GM21737 (cell line): Measurements from ENCODE around the gene FLT1.

ENCODE experiments used
- ATAC-seq: cut with Tn5 transposase; IDR thresholded peaks from one replicate; pipeline ENCODE4 v1.9.1; 2021; ENCODE audit warnings: mild to moderate bottlenecking, moderate library complexity; ENCODE audit not compliant: unreplicated experiment

The FLT1 gene

DNA sequence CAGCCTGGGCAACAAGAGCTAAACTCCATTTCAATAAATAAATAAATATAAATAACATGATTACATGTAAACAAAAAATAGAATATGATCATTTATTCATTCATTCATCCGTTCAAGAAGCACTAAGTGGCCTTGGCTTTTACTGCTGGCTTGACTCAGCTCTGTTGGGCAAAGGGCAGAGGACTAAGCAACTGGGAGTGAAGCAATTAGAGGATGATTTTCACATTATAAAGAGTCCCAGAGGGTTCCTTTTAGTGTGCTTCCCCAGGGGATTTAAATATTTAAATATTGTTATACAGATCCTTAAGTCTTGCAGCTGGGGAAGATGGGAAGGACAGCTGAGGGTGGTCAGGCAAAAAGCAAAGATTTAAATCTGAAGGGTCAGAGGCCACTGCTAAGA is 34.9 kb upstream of the FLT1 start:
- no peak for ATAC-seq

DNA sequence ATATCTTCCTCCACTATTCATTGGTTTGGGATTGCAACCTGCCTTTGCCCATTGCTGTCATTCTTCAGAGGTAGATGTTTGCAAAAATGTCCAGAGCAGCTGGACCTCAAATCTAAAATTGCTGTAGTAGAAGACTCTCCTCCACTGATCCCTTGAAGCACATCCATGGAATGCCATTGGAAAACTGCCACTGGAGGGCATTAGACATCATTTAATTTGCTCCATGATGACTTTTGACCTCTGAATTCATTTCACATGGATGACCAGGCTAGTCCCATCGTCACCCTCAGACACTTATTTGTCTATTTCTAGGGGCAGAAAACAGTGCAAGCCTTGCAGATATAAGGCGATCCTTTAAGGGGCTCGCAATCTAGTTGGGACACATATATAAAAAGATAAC is 33.9 kb upstream of the FLT1 start:
- no peak for ATAC-seq

DNA sequence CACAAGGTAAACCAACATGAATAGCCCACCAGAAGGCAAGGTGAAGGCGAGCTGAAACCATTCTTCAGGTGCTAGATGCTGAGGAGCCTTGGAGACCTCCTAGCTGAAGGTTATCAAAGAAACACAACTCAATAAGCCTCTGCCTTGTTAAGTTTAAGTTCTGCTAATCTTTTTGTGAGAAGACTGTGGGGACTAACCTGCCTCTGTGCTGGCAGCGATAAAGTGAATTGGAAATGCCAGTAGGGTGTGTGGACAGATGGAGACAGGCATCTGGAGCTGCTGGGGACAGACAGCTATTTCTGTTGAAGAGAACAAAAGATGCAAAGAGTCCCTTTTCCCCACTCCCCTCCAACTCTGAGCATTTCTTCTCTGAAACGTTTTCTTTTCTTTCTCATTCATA is 33.5 kb upstream of the FLT1 start:
- no peak for ATAC-seq

DNA sequence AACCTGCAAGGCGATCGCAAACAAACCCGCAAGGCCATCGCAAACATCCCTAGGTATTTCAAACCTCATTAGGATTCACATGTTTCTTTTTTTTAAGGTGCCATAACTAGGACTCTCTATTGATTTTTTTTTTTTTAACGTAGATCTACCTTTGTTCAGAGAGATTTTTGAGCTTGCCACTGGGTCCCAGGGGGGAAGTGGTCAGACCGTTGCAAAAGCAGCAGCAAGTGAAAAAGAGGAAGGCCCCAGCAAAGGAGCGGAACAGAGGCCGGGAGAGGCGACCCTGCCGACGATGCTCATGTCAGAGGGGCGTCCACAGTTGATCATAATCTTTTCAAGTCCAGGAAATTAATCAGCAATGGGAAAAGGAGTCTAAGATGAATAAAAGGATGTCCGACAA is 32.7 kb upstream of the FLT1 start:
- ATAC-seq = no peak

DNA sequence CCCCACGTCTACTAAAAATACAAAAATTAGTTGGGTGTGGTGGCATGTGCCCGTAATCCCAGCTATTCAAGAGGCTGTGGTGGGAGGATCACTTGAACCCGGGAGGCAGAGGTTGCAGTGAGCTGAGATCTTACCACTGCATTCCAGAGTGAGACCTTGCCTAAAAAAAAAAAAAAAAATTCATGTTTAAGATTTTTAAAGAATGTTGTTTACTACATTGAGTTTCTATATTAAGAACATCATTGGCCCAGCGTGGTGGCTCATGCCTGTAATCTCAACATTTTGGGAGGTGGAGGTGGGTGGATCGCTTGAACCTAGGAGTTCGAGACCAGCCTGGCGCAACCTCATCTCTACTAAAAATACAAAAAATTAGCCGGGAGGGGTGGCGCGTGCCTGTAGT is 31.9 kb upstream of the FLT1 start:
- no peak for ATAC-seq

DNA sequence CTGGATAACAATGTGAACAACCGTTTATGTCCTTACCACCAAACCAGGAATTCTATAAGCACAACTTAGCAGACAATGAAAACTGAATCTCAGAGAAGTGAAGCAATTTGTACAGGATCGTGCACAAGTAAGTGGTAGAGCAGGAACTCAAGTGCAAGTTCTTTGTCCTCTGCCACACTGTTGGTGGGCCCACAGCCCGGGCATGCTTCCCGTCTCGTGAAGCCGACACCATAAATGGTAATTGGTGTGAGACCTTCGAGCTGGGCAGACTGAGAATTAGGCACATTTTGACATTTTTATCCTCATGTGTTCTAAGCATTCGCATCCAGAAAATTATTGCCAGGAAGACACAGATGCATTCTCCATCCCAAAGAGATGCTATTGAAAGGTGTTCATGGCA is 27.9 kb upstream of the FLT1 start:
- ATAC-seq = no peak

DNA sequence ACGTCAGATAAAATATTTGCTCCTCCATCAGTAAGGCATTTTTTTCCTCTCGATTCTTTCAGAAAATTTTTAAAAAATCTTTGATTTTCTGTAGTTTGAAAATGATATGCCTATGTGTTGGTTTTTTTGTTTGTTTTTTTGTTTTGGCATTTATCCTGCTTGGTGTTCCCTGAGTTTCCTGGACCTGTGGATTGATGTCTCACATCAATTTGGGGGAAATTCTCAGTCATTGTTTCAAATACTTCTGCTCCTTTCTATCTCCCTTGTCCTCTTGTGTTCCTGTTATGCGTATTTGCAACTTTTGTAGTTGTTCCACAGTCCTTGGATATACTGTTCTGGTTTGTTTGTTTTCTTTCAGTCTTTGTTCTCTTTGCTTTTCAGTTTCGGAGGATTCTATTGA is 18.8 kb upstream of the FLT1 start:
- ATAC-seq = no peak

DNA sequence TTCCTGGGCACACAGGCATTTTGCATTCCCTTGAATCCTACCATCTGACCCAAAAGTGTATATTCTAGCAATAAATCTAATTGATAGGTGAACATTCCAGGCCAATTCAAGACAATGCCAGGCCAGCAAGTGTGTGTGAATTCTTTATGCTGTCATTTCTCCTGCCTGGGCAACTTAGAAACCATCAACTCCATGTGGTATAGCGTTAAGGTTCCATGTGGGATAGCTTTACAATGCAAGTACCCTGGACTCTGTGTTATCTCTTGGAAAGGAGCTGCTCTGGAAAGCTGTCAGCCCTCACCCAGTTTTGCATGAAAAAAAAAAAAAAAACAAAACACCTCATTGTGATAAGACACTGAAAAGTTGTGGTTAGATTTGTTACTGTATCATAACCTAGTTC is 15.6 kb upstream of the FLT1 start:
- ATAC-seq = no peak

DNA sequence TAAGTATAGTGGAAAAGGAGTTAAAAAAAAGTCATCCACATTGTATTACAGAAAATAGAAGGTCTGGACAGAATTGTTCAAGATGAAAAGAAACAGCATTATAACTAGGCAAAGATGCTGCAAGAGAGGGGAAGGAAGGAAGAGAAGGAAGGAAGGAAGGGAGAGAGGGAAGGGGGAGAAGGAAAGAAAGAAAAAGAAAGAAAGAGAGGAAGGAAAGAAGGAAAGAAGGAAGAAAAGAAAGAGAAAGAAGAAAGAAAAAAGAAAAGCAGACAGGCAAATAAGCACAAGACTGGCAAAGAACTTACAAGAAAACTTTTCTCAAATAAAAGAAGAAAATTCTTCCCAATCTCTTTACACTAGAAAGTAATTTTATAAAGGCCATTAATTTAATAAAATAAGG is 15.1 kb upstream of the FLT1 start:
- ATAC-seq = no peak

DNA sequence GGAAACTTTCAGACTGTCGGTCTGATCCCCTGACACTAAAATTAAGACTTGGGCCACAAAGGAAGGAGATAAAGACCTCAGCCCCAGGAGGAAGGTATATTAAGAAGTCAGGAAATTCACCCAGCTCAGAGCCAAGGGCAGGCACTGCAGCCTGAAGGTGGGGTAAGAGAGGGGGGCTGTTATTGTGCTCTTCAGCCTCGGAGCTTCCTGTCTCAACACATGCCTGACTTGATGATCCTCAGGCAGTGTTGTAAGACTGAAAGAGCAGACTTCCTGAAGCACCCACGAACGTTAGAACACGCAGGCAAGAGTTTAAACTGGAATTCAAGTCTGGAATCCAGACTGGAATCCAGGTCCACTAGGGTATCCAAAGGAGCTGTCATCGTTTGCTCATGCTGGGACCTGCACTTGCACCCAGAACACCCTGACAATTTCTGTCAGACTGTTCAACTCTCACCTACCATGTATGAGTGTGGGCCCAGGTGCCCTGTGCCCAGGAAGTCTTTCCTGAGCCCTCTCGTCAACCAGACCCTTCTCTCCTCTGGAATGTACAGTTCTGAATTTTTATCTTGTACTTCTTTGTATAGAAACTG is 10.7 kb upstream of the FLT1 start:
- ATAC-seq = no peak

DNA sequence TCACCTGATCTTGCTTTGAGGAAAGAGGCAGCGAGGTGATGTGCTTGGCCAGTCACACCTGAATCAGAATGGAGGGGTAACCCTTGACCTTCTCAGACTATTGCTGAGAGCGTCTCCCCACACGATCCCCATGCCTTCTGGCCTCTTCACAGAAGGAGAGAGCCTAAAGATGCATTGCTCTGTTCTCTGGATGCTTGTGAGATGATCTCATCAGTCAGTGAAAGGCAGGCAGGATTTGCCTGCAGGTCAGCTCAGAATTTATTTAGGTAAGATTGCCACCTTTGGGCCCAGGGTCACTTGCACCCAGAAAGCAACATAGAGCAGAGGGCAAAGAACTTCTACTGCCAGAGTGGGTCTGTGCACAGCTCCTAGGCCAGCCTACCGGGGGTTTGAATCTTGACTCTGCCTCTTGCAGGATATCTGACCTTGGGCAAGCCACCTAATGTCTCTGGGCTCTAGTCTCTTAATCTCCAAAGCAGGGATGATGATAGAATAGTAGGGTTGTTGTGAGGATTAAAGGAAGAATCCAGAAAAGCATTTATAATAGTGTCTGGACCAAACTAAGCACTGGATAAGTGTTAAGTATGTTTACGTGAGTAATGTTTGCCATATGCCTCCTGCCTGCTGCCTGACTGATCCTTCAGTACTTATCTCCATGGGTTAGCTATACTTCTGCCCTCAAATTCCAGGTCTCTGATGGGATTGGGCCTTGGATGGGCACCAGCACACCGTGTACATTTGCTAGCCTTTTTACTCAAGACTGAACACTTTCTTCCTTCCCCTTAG is 8.4 kb upstream of the FLT1 start:
- ATAC-seq = no peak

DNA sequence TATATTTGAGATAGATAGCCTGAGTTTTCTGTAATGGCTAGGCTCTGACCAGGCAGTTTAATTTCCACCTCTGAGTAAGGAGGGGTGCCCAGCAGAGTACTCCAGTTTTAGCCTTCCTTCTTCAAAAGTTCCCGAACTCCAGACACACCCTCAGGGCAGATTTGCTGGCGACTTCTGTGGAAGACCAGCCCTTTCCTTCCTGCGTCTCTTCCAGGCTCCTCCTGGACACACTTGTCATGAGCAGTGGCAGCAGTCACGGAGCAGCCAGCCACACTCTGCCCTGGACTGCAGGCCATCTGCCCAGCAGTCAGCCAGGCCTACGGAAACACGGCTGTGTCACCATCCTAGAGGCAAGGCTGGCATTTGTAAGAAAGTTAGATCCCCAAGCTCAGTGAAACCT is 6.6 kb upstream of the FLT1 start:
- ATAC-seq = no peak

DNA sequence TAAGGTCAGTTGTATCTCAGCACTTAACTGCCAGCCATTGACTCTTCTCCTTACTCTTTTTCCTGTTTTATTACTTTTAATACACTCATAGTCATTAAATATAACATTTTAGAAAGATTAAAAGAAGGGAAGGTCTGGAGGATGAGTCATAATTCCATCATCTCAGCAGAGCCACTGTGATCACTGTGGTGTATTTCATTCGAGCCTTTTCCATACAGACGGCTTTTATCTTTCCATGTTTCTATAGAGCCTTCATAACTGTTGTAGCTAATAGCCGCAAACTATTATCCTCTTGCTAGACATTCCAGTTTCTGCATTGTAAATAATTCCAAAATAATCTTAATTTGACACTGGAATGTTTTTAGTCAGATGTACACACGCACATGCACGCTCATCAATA is 4.7 kb upstream of the FLT1 start:
- ATAC-seq = no peak

DNA sequence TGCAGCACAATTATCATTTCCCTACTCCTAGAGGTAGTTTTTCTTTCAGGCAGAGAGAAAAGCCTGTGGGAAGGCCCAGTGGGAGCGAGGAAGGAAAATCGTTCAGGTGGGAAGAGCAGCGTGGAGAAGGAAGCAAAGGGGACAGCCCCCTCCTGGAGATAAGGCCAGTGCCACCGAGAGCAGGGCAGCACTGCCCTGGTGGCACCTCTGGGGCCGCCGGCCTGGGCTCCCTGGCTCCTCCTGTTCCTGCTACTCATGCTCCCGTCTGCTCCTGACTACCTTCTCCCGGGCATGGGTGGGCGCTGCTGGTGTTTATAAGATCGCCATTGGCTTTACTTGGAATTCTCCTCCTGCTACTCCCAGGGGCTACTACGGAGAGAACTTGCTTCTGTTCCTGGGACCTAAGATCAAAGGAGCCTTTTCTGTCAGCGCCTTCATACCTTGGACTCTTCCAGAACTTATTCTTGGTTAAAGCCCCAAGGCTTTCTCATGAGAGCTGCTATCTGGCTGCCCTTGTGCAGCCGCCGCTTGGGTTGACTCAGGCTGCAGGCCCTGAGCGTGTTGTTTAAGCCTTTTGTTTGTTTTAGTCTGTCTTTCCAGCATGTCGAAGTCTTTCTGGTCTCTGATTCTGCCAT is 3.7 kb upstream of the FLT1 start:
- ATAC-seq = no peak

DNA sequence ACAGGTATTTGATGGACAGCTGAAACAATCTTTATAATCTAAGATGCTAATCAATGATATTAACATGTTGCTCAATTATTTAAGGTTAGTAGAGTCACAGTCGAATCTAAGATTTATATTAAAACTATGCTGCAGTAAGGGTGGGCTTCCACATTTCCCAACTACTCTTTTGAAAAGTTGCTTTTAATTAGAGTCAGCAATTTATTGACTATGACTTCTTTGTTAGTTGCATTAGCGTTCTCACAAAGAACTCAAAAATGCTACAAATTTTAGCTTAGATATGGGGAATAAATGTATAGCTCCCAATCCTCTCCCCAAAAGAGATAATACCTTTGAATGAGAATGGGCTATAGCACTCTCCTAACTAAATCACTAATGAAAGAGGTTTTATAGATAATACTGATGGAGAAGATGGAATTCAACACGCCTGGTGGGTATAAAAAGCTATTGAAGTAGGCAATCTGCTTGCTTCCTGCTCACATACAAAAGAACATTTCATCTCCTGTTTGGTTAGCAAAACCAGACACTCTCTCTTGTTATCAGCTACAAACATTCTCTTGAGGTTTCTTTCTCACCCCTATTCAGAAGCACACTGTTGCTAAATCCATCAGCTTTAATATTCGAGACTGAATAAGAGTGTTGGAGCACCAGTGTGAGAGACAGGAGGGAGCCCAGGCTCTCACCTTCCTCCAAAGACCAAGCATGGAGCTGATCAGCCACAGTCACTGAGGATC is 2.4 kb upstream of the FLT1 start:
- no peak for ATAC-seq

DNA sequence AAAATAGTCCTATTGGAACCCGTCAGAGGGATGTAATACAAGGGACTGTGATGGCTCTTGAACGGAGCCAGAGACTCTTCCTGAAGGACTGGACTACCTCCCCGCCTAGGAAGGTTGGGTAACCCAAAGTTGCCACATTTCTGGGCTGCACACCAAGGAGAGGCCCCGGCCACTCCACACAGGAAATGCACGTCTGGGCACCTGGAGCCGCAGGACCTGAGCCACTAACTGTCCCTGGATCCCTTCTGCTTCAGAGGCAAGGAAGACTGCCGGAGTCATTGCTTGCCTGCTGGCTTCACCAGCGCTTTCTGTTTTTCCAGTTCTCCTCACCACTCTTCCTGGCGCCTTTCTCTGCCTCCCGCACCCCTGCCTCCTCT is 1.2 kb upstream of the FLT1 start:
- ATAC-seq = no peak

DNA sequence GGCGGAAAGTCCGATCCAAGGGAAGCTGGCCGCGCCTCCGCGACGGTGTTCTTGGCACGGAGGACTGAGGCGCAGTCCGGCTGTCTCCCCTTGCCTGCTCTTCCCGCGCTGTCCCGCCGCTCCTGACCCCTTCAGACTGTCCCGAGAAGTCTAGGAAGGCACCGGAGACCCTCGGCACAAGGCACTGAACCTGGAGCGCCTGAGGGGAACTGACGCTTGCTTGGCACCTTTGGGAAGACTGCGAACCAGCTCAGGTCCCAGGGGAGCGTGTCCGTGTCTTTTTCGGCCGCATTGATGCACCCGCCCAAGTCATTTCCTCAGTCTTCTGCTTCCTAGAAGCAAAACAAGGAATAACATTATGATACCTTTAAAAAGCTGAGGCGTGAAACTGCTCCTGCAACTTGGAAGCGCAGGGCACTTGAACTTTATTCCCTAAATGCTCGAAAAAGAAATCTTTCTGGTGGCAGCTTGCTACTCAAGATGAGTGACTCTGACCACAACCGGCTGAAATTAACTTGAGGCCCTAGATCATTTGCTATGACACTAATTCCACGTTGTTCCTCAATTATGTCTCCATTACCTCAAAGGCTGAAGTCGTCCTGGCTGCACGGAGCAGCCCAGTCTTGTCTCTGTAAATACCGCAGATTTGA is 735 bp upstream of the FLT1 start:
- no peak for ATAC-seq

DNA sequence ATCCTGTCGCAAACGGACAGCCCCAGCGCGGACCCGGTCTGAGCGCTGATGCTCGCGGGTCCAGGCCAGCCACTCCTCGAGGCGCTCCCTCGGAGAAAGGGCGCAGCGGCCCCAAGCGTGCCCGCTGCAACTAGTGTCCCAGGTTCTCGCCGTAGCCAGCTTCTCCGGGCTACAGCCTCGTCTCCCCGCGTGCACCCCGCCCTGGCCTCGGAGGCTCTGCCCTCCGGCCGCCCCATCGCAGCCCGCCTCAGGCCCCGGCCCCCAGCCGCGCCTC is 487 bp downstream of the FLT1 start:
- no peak for ATAC-seq

DNA sequence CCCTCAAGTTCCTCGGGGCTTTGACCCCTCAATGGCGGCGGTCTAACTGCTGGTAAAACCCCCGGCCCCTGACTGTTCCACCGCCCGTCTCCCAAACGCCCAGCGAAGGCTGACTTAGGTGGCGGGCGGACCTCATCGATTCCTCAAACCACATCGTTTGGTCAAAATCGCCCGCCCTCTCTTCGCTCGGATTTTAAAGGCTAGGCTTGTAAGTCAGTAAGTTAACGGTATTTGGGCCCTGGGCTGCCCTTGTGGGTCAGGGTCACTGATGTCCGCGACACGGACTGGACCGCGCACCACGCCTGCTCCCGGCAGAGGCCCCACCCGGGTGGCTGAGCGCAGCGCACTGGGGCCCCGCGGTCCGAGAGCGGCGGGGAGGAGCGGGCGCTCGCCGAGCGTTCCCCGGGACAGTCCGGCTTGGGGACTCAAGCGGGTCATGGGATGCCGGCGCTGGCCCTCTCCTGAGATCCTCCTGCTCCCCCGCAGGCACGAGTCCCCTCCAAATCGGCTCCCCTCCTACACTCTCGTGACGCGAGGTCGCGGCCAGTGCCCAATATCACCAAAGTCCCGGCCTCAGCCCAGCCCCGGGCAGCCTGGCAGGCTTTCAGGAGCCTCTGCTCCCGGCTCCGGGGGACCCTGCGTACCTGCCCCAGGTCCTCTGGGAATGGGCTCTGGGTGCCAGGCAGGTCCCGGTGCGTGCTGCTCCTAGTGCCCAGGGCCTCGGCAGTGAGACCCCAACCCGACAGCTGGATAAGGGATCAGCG is 1.0 kb downstream of the FLT1 start:
- ATAC-seq = no peak

DNA sequence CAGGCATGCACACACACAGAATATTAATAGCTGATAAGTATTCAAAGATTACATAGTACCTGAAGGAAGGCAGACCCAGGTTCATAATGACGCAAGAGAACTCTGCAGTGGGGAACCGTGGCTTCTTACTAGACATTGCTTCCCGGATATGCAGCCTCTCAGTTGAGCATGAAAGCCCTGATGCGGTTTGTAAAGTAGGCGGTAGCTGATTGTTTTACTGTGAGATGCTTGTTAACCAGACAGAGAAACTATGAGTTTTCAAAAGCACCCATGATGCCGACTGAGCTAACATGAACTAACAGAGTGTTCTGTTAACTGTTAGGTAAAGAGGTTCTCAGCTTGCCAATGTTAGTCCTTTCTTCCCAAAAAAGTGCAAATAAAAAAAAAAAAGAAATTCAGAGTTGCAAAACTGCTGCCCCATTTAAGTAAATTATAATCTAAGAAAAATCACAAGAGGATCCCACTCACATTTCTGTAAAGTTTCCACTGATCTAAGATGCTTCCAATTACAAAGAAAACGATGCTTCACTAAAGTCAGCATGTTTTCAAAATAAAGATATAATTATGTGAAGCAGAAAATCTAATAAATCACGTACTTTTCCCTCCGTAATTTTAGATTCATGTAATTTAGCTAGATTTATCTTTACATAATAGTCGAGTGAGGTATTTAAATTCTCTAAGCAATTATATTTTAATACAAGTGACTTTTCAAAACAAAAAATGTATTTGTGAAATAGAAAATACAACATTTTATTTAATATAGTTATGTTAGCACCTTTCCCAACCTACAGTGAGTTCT is 2.2 kb downstream of the FLT1 start:
- no peak for ATAC-seq
